HG03432 (cell line): ENCODE results near the gene DNAH6.
"Not testable (repeated sequence)": the region's sequence is repeated elsewhere in the genome, so short reads cannot be mapped to it uniquely, and the experiment has no call there.

Source experiments
- ATAC-seq: cut with Tn5 transposase; IDR thresholded peaks from one replicate; pipeline ENCODE4 v1.9.1; 2021; ENCODE audit warnings: mild to moderate bottlenecking, moderate library complexity; ENCODE audit not compliant: unreplicated experiment

Gene DNAH6

GRCh38 chr2:84498150-84498799 is 18.0 kb upstream of the DNAH6 start:
- ATAC-seq, result no peak

DNA sequence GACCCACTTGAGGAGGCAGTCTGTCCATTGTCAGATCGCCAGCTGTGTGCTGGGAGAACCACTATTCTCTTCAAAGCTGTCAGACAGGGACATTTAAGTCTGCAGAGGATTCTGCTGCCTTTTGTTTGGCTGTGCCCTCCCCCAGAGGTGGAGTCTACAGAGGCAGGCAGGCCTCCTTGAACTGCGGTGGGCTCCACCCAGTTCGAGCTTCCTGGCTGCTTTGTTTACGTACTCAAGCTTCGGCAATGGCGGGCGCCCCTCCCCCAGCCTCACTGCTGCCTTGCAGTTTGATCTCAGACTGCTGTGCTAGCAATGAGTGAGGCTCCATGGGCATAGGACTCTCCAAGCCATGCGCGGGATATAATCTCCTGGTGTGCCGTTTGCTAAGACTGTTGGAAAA is 5.3 kb upstream of the DNAH6 start:
- not testable (repeated sequence) for ATAC-seq

DNA sequence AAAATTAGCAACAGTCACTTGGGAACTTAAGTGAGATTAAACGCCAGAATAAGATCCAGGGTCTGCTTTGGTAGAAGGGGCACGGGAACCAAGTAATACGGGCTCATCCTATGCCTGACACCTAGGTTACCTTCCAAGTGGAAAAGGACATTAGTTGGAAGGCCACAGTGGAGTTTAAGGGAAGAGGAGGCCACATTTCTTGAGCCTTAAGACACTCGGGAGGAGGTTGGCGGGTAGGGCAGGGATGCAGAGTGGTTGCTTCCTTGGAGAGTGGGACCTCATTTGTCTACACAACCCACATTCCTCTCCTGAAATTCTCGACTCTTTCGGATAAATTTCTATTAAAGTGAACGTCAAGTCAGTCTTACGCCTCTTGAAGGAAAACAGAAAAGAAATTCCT is 510 bp upstream of the DNAH6 start:
- no peak for ATAC-seq

DNA sequence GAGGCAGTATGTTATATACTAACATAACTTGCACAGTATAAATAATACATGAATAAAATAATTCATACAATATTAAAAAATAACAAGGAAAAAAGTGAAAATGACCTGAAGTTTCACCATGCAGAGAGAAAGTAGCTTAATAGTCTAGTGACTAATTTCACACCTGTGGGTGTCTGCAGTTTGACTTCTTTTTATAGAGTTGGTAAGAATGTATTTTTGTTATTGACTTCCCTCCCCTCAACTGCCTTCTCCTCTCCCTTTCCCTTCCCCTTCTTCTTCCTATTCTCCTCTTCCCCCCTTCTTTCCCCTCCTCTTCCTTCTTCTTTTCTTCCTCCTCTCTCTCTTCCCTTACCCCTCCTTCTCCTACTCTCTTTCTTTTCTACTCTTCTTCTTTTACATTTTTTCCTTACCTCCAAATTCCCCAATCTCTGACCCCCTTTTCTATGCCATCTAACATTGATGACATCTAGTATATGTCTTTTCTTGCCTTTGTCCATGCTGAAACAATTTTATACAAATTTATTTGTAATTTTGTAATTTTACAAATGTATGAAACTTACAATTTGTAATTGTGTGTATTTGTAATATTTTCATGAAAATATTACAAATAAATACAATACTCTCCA is 3.1 kb downstream of the DNAH6 start:
- no peak for ATAC-seq

DNA sequence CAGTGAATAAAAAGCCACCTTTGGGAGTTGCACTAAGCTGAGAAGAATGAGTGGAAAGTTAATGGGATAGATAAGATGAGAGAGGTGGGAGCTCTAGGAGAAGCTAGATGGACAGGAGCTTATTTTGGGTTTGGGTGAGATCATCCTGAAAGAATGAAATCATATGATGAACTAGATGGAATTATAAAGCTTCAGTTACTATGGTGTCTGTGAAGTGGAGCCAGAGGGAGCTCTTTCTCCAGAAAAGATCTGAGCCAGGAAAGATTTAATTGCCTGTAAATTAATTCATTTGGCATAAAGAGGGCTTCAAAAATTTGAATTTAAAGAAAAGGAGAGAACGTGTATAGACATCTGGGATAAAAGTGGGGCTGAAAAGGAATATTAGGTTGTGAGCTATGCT is 10.3 kb downstream of the DNAH6 start:
- ATAC-seq, result no peak

DNA sequence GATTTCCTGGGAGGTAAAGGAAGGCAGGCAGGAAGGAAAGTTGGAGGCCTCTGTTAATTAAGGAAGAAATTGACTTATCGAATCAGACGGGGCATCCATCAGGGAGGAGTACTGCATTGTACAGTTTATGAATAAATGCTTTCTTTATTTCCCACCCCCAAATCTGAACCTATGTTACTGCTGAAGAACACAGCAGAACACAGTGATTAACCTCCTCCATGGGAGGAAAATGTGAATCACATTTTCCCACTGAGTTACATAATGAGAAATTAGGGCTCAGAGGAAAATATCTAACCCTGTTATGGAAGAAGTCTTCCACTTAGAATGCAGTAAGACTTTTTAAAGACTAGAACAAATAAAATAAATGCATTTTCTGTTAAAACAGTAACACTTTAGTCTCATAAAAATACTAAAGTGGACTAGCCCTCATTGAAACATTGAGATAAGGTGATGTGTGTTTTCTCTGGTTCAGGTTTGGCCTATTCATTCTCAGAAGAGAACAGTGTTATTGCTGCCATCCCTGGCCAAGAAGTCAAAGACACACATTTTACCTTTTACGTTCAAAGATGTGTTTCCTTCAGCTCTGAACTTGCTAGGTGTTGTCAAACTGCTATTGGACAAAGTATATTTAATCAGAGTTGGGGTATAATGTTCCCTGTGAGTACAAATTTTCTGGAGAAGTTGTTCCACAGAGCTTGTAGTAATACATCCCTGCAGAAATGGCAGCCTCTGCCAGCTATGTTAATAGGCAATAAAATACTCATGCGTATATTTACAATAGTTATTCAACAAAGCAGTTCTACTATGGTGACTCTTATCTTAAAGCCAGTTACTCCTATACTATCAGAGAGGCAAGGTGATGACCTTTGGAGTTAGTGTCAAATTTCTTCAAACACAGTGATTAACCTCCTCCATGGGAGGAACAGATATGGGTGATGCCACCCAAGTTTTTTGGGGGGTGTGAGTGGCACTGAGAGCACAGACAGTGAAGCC is 11.1 kb downstream of the DNAH6 start:
- no peak for ATAC-seq

DNA sequence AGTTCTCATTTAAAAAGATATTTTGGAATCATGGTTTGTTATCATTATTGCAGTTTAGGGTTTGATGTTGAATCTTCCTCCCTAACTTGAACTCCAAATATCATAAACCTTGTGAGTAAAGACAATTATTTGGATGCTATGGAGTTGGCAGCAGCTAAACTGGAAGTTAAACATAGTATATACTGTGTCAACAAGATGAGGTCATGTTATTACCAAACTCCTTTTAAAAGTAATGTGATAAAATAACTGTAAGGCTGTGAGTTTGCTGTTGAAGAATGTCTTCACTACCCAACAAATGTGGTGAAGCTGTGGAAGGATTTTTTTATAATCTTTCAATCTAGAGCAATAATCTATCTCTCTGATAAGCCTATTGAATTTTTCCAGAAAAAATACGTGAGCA is 16.0 kb downstream of the DNAH6 start:
- ATAC-seq, result no peak

DNA sequence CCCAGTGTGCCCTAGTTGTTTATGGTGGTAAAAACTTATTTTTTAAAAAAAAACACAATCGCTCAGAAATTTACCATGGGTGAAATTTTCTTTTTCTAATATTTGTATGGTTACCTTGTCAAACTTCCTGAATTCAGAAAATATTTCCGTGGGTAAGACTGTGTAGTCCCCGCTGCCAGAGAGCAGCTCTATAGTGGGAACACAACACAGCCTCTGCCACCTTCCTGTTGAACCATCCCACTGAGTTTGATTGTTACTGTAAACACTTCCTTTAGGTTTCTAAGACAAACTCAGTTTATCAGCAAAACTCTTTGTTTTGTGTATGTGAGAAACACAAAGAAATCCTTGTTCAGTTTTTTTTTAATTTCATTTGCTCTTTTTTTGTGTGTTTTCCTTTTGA is 17.9 kb downstream of the DNAH6 start:
- ATAC-seq, result no peak

GRCh38 chr2:84537251-84537650 is 21.0 kb downstream of the DNAH6 start:
- ATAC-seq, result no peak

- ATAC-seq, result no peak
These were observed 23.4 kb downstream of the DNAH6 start for GRCh38 chr2:84539729-84540128.

DNA sequence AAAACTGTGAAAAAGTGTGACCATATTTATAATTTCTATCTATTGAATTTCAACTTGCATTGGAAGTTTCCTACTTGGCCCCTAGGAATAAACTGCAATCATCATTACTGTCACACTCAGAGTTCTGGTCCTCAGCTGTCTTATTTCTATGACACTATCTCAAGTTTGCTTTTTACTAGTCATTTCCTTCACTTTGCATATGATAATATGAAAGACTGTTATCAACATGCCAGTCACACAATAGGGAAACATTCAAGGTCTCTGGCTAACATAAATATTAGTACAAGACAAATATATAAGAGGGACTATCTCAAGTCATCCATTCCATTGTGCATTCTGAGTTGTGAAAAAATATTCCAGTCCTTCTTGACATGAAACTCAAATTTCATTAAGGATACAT is 28.7 kb downstream of the DNAH6 start:
- ATAC-seq, result no peak

DNA sequence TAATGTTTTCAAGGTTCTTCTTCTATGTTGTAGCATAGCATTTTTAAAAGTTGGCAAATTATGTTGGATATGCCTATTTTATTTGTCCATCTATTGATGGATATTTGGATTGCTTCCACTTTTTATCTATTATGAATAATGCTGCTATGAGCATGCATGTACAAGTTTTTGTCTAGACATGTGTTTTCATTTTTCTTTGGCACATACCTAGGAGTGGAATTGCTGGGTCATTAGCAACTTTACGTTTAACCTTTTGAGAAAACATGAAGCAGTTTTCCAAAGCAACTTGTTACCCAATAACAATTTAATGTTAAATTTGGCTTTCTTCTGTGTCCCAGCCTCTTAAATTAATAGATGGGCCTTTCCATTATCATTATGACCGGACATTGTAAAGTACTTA is 30.3 kb downstream of the DNAH6 start:
- ATAC-seq, result no peak

GRCh38 chr2:84548303-84548702 is 32.0 kb downstream of the DNAH6 start:
- no peak for ATAC-seq

GRCh38 chr2:84550916-84551315 is 34.6 kb downstream of the DNAH6 start:
- ATAC-seq, result no peak

DNA sequence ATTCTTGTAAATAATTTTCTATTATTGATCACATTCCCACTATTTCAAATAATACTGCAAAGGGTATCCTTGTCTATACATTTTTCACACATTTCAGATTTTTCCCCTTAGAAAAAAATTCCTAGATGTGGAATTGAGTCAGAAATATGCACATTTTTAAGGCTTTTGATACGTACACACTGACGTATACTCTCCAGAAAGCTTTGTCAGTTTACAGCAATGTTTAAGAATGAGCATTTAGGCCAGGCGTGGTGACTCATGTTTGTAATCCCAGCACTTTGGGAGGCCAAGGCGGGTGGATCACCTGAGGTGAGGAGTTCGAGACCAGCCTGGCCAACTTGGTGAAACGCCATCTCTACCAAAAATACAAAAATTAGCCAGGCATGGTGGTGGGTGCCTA is 35.2 kb downstream of the DNAH6 start:
- ATAC-seq, result not testable (repeated sequence)

DNA sequence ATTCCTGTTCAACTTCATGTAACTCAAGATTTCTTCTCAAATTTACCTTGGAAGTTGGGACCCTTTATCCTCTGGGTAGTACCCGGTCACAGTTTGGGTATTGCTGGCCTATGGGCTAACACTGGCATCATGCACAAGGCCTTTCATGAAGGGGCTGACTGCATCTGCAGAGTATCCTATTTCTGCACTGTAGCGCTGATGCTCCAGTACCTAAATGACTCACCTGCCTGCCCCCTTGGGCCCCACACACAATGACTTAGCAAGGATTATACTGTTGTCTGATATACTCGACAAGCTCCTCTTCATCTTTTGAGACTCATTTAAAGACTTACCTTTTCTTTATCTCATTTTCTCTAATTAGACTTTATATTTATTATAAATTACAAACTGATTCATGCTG is 39.9 kb downstream of the DNAH6 start:
- peak; percentile 55 for ATAC-seq

DNA sequence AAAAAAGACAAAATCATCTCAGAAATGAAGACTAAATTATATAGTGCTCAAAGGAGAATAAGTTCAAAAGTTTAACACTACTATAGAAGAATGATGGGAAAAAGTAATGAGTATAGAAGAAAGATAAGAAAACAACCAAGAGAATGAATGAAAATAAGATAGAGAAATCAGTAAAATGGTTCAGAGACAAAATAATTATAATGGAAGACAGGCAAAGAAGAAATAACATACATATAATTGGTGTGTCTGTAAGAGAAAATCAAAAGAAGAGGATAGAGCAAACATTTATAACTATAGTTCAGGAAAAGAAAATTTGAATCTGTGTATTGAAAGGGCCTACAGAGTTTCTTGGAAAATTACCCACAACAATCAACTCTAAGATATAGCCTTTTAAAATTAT is 43.5 kb downstream of the DNAH6 start:
- no peak for ATAC-seq

DNA sequence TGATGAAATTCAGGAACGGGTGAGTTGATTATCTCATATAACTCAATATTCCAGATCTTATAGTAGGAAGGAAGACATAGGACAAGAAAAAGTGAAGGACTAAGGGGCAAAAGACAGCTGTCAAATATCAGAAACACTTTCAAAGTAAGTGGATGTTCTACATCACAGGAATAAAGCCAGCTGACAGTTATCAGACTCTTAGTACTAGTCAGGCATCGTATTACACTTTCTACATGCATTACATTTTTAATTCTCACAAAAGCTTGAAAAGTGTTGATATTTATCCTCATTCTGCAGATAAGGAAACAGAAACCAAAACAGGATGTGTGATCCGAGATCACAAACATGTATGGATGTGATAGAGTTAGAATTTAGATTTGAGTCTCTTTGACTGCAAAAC is 63.4 kb downstream of the DNAH6 start:
- no peak for ATAC-seq

DNA sequence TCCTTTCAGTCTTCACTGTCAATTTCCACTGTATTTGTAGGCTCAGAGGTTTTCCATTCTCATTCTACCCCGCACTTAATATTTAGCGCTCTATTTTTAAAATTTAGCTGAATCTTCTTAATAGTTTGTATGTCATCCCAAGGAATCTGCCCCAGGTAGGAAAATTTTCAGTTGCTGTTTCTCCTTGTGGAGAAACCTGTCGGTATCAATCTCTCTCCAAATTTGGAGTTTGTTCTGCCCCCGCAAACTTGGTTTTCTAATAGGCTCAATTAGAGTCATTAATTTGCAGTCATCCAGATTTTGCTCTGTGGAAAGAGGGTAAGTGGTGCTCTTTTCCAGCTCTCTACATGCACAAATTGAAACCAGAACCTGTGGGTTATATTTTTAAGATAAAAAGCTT is 87.6 kb downstream of the DNAH6 start:
- ATAC-seq, result no peak

- no peak for ATAC-seq
These were observed 96.8 kb downstream of the DNAH6 start for GRCh38 chr2:84613082-84613481.

- ATAC-seq, result no peak
These were observed 103.6 kb downstream of the DNAH6 start for GRCh38 chr2:84619794-84620371.
